GM12874 (cell line): ENCODE results near the gene ADAMTS17.

Experiments
- CTCF ChIP-seq: IDR thresholded peaks from 2 replicates; pipeline ENCODE4 v1.5.1; 2011; ENCODE audit warnings: low read depth, mild to moderate bottlenecking, control low read depth, low read length, moderate library complexity; ENCODE audit not compliant: insufficient read depth

Gene ADAMTS17

GRCh38 chr15:100265641-100266035, 76.1 kb downstream of the ADAMTS17 start:
- no peak for TF ChIP-seq CTCF

DNA sequence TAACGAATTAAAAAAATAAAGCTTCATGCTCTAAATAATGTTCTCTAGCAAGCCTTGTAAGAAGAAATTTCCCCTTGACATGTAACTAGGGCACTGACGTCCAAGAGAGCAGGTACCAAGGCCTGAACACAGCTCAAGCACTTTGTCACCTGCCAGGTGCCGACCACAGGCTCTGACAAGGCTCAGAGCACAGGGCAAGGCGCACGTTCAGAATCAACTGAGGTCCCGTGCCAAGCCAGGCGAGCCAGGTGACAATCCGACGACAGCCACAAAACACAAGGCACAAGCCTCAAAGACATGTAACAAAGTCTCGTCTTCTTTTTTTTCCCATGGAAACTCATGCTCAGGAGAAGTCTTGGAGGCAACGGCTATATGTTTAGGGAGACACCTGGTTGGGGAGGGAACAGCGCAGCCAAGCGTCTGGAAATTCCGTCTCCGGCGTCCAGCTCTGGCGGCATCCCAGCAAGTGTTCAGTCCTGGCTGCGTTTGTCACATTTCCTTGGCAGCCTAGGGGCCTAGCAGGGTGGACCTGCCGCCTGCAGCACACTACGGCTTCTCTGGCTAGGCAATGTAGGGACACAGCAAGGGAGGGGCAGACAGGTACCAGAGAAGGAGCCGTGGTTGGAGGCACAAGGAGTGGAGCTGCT, 76.7 kb downstream of the ADAMTS17 start:
- no peak for TF ChIP-seq CTCF

DNA sequence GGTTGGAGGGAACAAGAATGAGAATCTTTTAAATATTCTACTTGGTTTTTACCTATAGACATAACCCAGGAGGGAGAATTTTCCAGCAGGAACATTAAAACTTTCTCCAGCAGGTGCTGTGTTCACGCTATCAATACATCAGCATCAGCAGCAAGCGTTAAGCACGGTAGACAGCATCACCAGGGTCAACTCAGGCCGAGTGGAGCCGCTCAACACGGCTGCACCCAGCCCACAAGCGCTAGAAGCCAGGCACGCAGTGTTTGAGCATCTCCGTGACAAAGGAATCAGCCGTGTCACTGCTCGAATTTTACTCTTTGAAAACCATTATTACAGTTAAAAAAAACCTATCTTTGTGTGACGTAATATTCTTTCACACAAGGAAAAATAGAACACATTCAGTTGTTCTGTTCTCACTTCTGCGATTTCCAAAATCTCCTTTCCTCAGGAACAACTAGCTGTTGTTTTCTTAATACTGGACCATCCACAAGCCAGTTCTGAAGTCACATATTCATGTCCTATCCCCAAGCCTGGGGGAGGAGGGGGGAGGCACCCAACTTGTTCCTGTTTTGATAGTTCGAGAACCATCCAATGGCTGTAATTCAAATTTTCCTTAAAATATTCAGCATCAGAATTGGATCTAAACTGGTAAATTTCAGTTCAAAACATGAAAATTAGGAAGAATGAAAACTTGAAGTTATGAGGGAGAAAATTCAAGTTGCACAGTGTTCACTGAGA, 77.9 kb downstream of the ADAMTS17 start:
- TF ChIP-seq CTCF: no peak

DNA sequence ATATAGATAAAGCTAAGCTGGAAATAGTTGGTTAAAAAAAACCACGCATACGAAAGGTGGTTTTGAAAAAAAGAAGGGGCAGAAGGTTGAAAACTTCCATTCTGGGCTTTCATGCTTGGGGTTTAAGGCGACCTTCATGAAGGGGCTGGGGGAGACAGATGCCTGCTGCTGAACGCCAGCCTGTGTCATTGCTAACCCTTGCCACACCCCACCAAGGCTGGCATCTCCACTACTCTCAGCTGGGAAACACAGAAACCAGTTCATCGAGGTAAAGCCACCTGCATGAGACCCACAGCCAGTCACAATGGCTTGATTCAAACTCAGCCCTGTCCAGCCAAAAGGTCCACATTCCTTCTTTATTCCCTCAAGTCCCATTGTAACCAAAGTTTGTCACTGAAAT, 78.7 kb downstream of the ADAMTS17 start:
- TF ChIP-seq CTCF: no peak

DNA sequence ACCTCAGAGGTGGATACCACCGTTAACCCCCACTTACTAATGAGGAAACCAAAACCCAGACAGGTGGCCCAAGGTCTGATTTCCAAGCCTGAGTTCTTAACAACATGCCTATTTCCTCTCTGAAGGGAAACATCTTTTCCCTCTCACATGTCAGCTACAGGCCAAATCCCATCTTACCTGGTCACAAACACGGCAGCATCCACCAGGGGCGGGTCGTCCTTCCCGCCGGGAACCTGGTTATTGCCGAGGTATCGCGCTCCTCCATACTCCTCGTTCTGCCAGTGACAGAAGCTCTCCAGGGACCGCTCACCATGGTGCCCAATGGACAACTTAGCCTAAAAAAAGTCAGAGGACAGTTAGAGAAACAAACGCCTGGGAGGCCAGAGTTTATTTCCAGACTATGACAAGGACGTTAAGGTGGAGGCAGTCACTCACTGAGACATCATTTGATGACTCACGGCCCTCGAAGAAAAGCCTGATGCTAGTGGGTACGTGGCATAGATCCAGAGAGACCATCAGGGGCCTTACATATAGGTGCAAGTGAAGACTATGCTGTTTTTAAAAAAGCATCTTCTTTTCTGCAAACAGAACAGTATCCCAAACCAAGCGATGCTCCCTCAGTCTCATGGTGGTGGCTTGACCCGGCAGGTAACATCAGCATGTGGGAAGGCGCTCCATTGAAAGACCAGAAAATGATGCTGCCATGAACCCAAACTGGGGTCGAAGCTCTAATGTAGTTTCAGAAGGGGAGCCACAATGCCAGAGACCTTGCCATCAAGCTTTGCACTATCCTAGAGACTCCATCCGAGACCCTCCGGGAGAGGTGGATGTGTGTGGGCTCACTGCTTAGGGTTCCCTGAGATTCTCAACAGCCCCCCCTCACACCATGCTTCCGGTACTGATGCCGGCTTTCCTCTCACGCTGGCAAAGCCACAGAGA, 80.2 kb downstream of the ADAMTS17 start:
- no peak for TF ChIP-seq CTCF

- no peak for TF ChIP-seq CTCF
Measured at GRCh38 chr15:100259266-100259665, 82.5 kb downstream of the ADAMTS17 start.
